ENCODE measurements around the gene TBC1D22A. TPM values are rescaled to one million over a fixed set of nuclear protein-coding genes. Genes with fewer than 3 reads are reported as not detected.

The TBC1D22A gene
- total RNA-seq, 4 donors from 2014 or later, result 9.2 to 45.3 (median 22.8) TPM

- intact Hi-C loops (cut with DNase I; ENCODE audit: low total_unique reads), result no loop called here
- Histone ChIP-seq H3K9me3 (no peaks in the 10 kb centered on the region), H3K4me1 (no peaks in the 10 kb centered on the region), H3K36me3 (no peaks in the 10 kb centered on the region), H3K27me3 (no peaks in the 10 kb centered on the region), H3K4me3 (no peak overlapping the region), H3K27ac (no peak overlapping the region)
- TF ChIP-seq POLR2A (IDR thresholded peaks at IDR 0.05), result no peak
- no peak for TF ChIP-seq CTCF (IDR thresholded peaks at IDR 0.05)
- no peak for DNase-seq
Measured at GRCh38 chr22:47144076-47144765, 381.8 kb downstream of the TBC1D22A start.

- no peaks in the 10 kb centered on the region for H3K4me1 ChIP-seq
- DNase-seq, result no peak
- TF ChIP-seq CTCF (IDR thresholded peaks at IDR 0.05), result no peak
- no peak for TF ChIP-seq POLR2A (IDR thresholded peaks at IDR 0.05)
- no peak overlapping the region for H3K27ac ChIP-seq
- intact Hi-C loops (cut with DNase I; ENCODE audit: low total_unique reads), result no loop called here
- no peaks in the 10 kb centered on the region for H3K36me3 ChIP-seq
- H3K9me3 ChIP-seq, result no peaks in the 10 kb centered on the region
- H3K4me3 ChIP-seq, result no peak overlapping the region
- H3K27me3 ChIP-seq, result no peaks in the 10 kb centered on the region
Measured at GRCh38 chr22:47144791-47145425, 382.5 kb downstream of the TBC1D22A start.

GRCh38 chr22:47145883-47146282, 383.4 kb downstream of the TBC1D22A start:
- Histone ChIP-seq H3K27ac (no peak overlapping the region), H3K27me3 (no peaks in the 10 kb centered on the region), H3K4me1 (no peaks in the 10 kb centered on the region), H3K36me3 (no peaks in the 10 kb centered on the region), H3K4me3 (no peak overlapping the region), H3K9me3 (no peaks in the 10 kb centered on the region)
- TF ChIP-seq POLR2A (IDR thresholded peaks at IDR 0.05), result no peak
- TF ChIP-seq CTCF (IDR thresholded peaks at IDR 0.05), result no peak
- DNase-seq, result no peak
- intact Hi-C loops (cut with DNase I; ENCODE audit: low total_unique reads), result no loop called here

- no peaks in the 10 kb centered on the region for H3K9me3 ChIP-seq
- TF ChIP-seq CTCF (IDR thresholded peaks at IDR 0.05) (no peak), POLR2A (IDR thresholded peaks at IDR 0.05) (no peak)
- intact Hi-C loops (cut with DNase I; ENCODE audit: low total_unique reads), result no loop called here
Measured at GRCh38 chr22:47146391-47146790, 383.9 kb downstream of the TBC1D22A start.

GRCh38 chr22:47146941-47147340, 384.5 kb downstream of the TBC1D22A start:
- Histone ChIP-seq H3K4me1 (no peaks in the 10 kb centered on the region), H3K9me3 (no peaks in the 10 kb centered on the region), H3K27ac (no peak overlapping the region), H3K36me3 (no peaks in the 10 kb centered on the region), H3K27me3 (no peaks in the 10 kb centered on the region), H3K4me3 (no peak overlapping the region)
- no peak for TF ChIP-seq CTCF (IDR thresholded peaks at IDR 0.05)
- TF ChIP-seq POLR2A (IDR thresholded peaks at IDR 0.05), result no peak
- DNase-seq, result no peak
- intact Hi-C loops (cut with DNase I; ENCODE audit: low total_unique reads), result no loop called here

More at GRCh38 chr22:47146391-47146790, 383.9 kb downstream of the TBC1D22A start:
- H3K36me3 ChIP-seq, result no peaks in the 10 kb centered on the region
- no peaks in the 10 kb centered on the region for H3K27me3 ChIP-seq
- H3K27ac ChIP-seq, result no peak overlapping the region
- no peak overlapping the region for H3K4me3 ChIP-seq
- DNase-seq, result no peak
- H3K4me1 ChIP-seq, result no peaks in the 10 kb centered on the region
